GM12878 (cell line): ENCODE measurements around the gene SLC45A1. TPM values are rescaled to one million over a fixed set of nuclear protein-coding genes. Genes with fewer than 3 reads are reported as not detected.

Source experiments
- ATAC-seq: fragments of 200-7000 bp; cut with Tn5 transposase; 3 replicates; pipeline ENCODE4 v1.9.1; 2020; ENCODE audit warnings: mild to moderate bottlenecking, moderate library complexity
- BruUV-seq: library from RNA; stranded (reverse); fragments of 400-500 nt; replicated peaks from 2 replicates; lab custom pipeline; 2021; lab: Mats Ljungman, UMichigan
- CTCF ChIA-PET: fragments of 300-600 bp; sonication (Branson Sonifier 250); formaldehyde crosslinking; extraction: SDS; loops from one replicate; lab custom pipeline; 2021; ENCODE audit warnings: inconsistent platforms; lab: Yijun Ruan, JAX
- POLR2A ChIA-PET: fragments of 350-600 bp; formaldehyde crosslinking; extraction: SDS; loops from one replicate; lab custom pipeline; 2021; ENCODE audit warnings: inconsistent platforms; lab: Charles Lee
- RAD21 ChIA-PET: fragments of 300-600 bp; sonication (Branson Sonifier 250); formaldehyde crosslinking; loops from one replicate; lab custom pipeline; 2023; ENCODE audit warnings: antibody characterized with exemption; ENCODE audit not compliant: unreplicated experiment; lab: Charles Lee
- SMC1A ChIA-PET: fragments of 300-600 bp; sonication (Branson Sonifier 250); formaldehyde crosslinking; loops from one replicate; lab custom pipeline; 2023; ENCODE audit not compliant: unreplicated experiment, uncharacterized antibody; lab: Charles Lee
- DNase-seq: peaks from one replicate; pipeline ENCODE4 v3.0.0-alpha.2; 2011; ENCODE audit warnings: low read depth, low spot score
- FAIRE-seq: peaks from 3 replicates; lab custom pipeline; 2011; peaks lifted over from hg19 to GRCh38; lab: Jason Lieb, UNC
- H2AFZ ChIP-seq: 2 replicates; pipeline ENCODE4 v1.6.0; 2011; ENCODE audit warnings: low read depth, low read length, control low read depth; ENCODE audit not compliant: control insufficient read depth
- H3K27ac ChIP-seq: 2 replicates; pipeline ENCODE4 v1.5.1; 2011; ENCODE audit warnings: control low read depth; ENCODE audit not compliant: control insufficient read depth, insufficient read depth
- H3K27me3 ChIP-seq, 2 experiments: replicated peaks in 1 of 2; 2 replicates each; pipeline versions ENCODE4 v1.6.0 to v1.6.1; 2011; ENCODE audit warnings: low read length in 1 of 2; ENCODE audit not compliant: control insufficient read depth in 2 of 2, insufficient read depth in 2 of 2
- H3K36me3 ChIP-seq, 2 experiments: 2 replicates each; pipeline ENCODE4 v1.5.1; 2011; ENCODE audit warnings: low read length in 1 of 2; ENCODE audit not compliant: control insufficient read depth in 2 of 2, insufficient read depth in 2 of 2
- H3K4me1 ChIP-seq: 2 replicates; pipeline ENCODE4 v1.6.1; 2011; ENCODE audit warnings: mild to moderate bottlenecking, low read length, moderate library complexity, mixed read lengths; ENCODE audit not compliant: control insufficient read depth, insufficient read depth
- H3K4me2 ChIP-seq: 2 replicates; pipeline ENCODE4 v1.6.0; 2011; ENCODE audit warnings: control low read depth; ENCODE audit not compliant: control insufficient read depth, insufficient read depth
- H3K4me3 ChIP-seq: fragments of 200-600 bp; sonication (generic); 2 replicates; pipeline ENCODE4 v1.5.1; 2016
- H3K79me2 ChIP-seq: 2 replicates; pipeline ENCODE4 v1.6.0; 2011; ENCODE audit warnings: low read length; ENCODE audit not compliant: control insufficient read depth, insufficient read depth
- H3K9ac ChIP-seq: 2 replicates; pipeline ENCODE4 v1.8.0; 2011; ENCODE audit warnings: low read length, control low read depth, mixed read lengths; ENCODE audit not compliant: control insufficient read depth, insufficient read depth
- H3K9me3 ChIP-seq: replicated peaks from 3 replicates; pipeline ENCODE4 v1.5.1; 2011; ENCODE audit warnings: mild to moderate bottlenecking, low read length; ENCODE audit not compliant: control insufficient read depth, insufficient read depth
- H4K20me1 ChIP-seq: 2 replicates; pipeline ENCODE4 v1.6.0; 2011; ENCODE audit not compliant: control insufficient read depth, insufficient read depth
- CHD2 ChIP-seq: IDR thresholded peaks from 2 replicates; pipeline ENCODE4 v1.6.1; 2011; ENCODE audit warnings: low read depth, low read length, improper control_type of control experiment, borderline replicate concordance
- GABPA ChIP-seq: IDR thresholded peaks from 2 replicates; pipeline ENCODE4 v1.6.1; 2014; ENCODE audit warnings: antibody characterized with exemption, low read depth, mild to moderate bottlenecking, inconsistent platforms
- KLF5 ChIP-seq: fragments of 450-650 bp; IDR thresholded peaks from 2 replicates; pipeline ENCODE4 v1.6.1; 2014; ENCODE audit warnings: mild to moderate bottlenecking; ENCODE audit not compliant: partially characterized antibody
- NBN ChIP-seq: fragments of 450-650 bp; IDR thresholded peaks from 2 replicates; pipeline ENCODE4 v1.6.1; 2016
- NFIC ChIP-seq: IDR thresholded peaks from 2 replicates; pipeline ENCODE4 v1.6.1; 2012; ENCODE audit warnings: low read depth, mild to moderate bottlenecking, inconsistent platforms, low read length, moderate library complexity
- PAX5 ChIP-seq: IDR thresholded peaks from 2 replicates; pipeline ENCODE4 v1.6.1; 2011; ENCODE audit warnings: low read depth, low read length, borderline replicate concordance
- POLR2AphosphoS2 ChIP-seq: IDR thresholded peaks from 2 replicates; pipeline ENCODE4 v1.6.1; 2011; ENCODE audit warnings: low read depth, mild to moderate bottlenecking, low read length, improper control_type of control experiment, moderate library complexity
- RUNX3 ChIP-seq: IDR thresholded peaks from 2 replicates; pipeline ENCODE4 v1.6.1; 2012; ENCODE audit warnings: low read length, inconsistent platforms
- SMAD1 ChIP-seq: fragments of 450-650 bp; IDR thresholded peaks from 2 replicates; pipeline ENCODE4 v1.6.1; 2018; ENCODE audit warnings: mild to moderate bottlenecking, low read depth; ENCODE audit not compliant: partially characterized antibody
- SMC3 ChIP-seq: IDR thresholded peaks from 2 replicates; pipeline ENCODE4 v1.6.1; 2011; ENCODE audit warnings: low read length, improper control_type of control experiment, borderline replicate concordance
- SRF ChIP-seq, 2 experiments: IDR thresholded peaks; 2 replicates each; pipeline ENCODE4 v1.6.1; 2011; ENCODE audit warnings: low read depth in 2 of 2, low read length in 2 of 2, mild to moderate bottlenecking in 1 of 2, moderate library complexity in 1 of 2
- TCF3 ChIP-seq: IDR thresholded peaks from 2 replicates; pipeline ENCODE4 v1.6.1; 2012; ENCODE audit warnings: low read depth, mild to moderate bottlenecking, low read length, borderline replicate concordance; ENCODE audit not compliant: insufficient read depth
- WRNIP1 ChIP-seq: IDR thresholded peaks from 2 replicates; pipeline ENCODE4 v1.6.1; 2011; ENCODE audit warnings: low read depth, low read length, improper control_type of control experiment, borderline replicate concordance
- ZBED1 ChIP-seq: IDR thresholded peaks from 2 replicates; pipeline ENCODE4 v1.6.1; 2016; ENCODE audit warnings: borderline replicate concordance
- ZNF274 ChIP-seq: IDR thresholded peaks from one replicate; pipeline ENCODE4 v1.8.0; 2011; ENCODE audit not compliant: insufficient read length, insufficient read depth
- WGBS: methylation state at CpG from one replicate; pipeline ENCODE4 v1.1.6; 2016; ENCODE audit warnings: low lambda C conversion rate; ENCODE audit not compliant: insufficient replicate concordance, insufficient coverage; ENCODE audit errors: missing lambda C conversion rate; 5-methylcytosine and 5-hydroxymethylcytosine counted together
- in situ Hi-C: fragments of 300-500 bp; cut with MboI; formaldehyde crosslinking; loops from 9 replicates; pipeline ENCODE4 v1.14.3; 2018; ENCODE audit warnings: mixed read lengths
- intact Hi-C: fragments of 100-400 bp; cut with micrococcal nuclease; formaldehyde crosslinking; loops from one replicate; pipeline ENCODE4 v1.14.2; 2022; ENCODE audit not compliant: unreplicated experiment
- polyA plus RNA-seq, 11 experiments: library from polyadenylated mRNA; depleted of rRNA in 4 of 11; unstranded in 6 of 11; stranded (reverse) in 5 of 11; fragments of >200 nt; fragmentation: Nextera tagmentation in 4 of 11; fragmentation: Illumina TruSeq in 1 of 11; extraction: Ambion mirVana in 4 of 11; extraction: Trizol in 1 of 11; gene quantifications; 1 replicate in 1 of 11; 2 replicates in 10 of 11; pipeline versions ENCODE4 v1.2.1 to v1.2.3, GENCODE V29; 2011 to 2016; ENCODE audit warnings: inconsistent platforms in 2 of 11, missing spikeins in 2 of 11, low read depth in 1 of 11
- total RNA-seq, 4 experiments: library from RNA; depleted of rRNA in 3 of 4; stranded (reverse); fragments of >200 nt in 3 of 4; fragmentation: Illumina TruSeq in 1 of 4; extraction: Trizol in 1 of 4; gene quantifications; 2 replicates each; pipeline versions ENCODE4 v1.2.1 to v1.2.3, GENCODE V29; 2013 to 2021
- TF ChIP-seq, protein P1 (sequence below): fragments of 450-650 bp; IDR thresholded peaks from 2 replicates; pipeline ENCODE4 v1.6.1; 2017; ENCODE audit warnings: borderline replicate concordance
- TF ChIP-seq, protein P2 (sequence below): fragments of 450-650 bp; IDR thresholded peaks from 2 replicates; pipeline ENCODE4 v1.6.1; 2017; ENCODE audit warnings: mild to moderate bottlenecking, moderate library complexity
- TF ChIP-seq, protein P3 (sequence below): IDR thresholded peaks from 2 replicates; pipeline ENCODE4 v1.6.1; 2011; ENCODE audit warnings: mild to moderate bottlenecking, low read depth, low read length, moderate library complexity; ENCODE audit not compliant: insufficient replicate concordance

The SLC45A1 gene
- total and polyA plus RNA-seq, 10 of the 15 experiments (the other 5 are each of a cell fraction or from before 2014, with no cell fraction given), result 0.07 to 0.23 (median 0.13) TPM; not detected in 6

DNA sequence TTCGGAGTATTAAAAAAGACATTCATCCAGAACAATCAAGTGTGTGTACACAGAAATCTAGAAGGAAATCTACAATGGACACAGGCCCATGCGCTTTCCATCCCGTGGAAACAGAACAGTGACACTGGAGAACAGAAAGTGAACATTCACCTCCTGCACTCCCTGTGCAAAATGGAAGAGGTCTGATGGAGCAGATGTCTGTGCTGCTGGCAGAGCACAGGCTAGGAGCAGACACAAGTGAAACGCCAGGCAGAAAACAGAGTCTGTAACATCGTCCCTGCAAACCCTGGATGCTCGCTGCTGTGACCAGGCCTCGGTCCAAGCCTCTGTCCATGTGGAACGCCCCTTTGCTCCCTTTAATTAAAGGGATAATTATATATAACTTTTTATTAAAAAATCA is 36.1 kb downstream of the SLC45A1 start:
- no peaks in the 10 kb centered on the region for H4K20me1 ChIP-seq
- H3K27me3 ChIP-seq, result no peaks in the 10 kb centered on the region
- ChIA-PET POLR2A (no interaction called here), CTCF (interaction anchor here (1.0 kb wide), 1 partner anchor 339 kb away, joined by 3 read pairs; no protein-coding TSS in a partner anchor), SMC1A (no interaction called here), RAD21 (no interaction called here)
- no TSS peak for BruUV-seq
- no peaks in the 10 kb centered on the region for H3K4me1 ChIP-seq
- no peak overlapping the region for H3K4me3 ChIP-seq
- TF ChIP-seq ZBED1, result no peak
- no peak for TF ChIP-seq SMAD1
- TF ChIP-seq POLR2AphosphoS2, result no peak
- TF ChIP-seq SMC3, result no peak
- no peak for TF ChIP-seq RUNX3
- no peak for TF ChIP-seq NBN
- TF ChIP-seq PAX5, result no peak
- no peak for TF ChIP-seq WRNIP1
- TF ChIP-seq, protein P1, sequence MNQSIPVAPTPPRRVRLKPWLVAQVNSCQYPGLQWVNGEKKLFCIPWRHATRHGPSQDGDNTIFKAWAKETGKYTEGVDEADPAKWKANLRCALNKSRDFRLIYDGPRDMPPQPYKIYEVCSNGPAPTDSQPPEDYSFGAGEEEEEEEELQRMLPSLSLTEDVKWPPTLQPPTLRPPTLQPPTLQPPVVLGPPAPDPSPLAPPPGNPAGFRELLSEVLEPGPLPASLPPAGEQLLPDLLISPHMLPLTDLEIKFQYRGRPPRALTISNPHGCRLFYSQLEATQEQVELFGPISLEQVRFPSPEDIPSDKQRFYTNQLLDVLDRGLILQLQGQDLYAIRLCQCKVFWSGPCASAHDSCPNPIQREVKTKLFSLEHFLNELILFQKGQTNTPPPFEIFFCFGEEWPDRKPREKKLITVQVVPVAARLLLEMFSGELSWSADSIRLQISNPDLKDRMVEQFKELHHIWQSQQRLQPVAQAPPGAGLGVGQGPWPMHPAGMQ, result no peak
- TF ChIP-seq NFIC, result no peak
- no peak for TF ChIP-seq CHD2
- no peak for TF ChIP-seq TCF3
- TF ChIP-seq KLF5, result no peak
- TF ChIP-seq, protein P2, sequence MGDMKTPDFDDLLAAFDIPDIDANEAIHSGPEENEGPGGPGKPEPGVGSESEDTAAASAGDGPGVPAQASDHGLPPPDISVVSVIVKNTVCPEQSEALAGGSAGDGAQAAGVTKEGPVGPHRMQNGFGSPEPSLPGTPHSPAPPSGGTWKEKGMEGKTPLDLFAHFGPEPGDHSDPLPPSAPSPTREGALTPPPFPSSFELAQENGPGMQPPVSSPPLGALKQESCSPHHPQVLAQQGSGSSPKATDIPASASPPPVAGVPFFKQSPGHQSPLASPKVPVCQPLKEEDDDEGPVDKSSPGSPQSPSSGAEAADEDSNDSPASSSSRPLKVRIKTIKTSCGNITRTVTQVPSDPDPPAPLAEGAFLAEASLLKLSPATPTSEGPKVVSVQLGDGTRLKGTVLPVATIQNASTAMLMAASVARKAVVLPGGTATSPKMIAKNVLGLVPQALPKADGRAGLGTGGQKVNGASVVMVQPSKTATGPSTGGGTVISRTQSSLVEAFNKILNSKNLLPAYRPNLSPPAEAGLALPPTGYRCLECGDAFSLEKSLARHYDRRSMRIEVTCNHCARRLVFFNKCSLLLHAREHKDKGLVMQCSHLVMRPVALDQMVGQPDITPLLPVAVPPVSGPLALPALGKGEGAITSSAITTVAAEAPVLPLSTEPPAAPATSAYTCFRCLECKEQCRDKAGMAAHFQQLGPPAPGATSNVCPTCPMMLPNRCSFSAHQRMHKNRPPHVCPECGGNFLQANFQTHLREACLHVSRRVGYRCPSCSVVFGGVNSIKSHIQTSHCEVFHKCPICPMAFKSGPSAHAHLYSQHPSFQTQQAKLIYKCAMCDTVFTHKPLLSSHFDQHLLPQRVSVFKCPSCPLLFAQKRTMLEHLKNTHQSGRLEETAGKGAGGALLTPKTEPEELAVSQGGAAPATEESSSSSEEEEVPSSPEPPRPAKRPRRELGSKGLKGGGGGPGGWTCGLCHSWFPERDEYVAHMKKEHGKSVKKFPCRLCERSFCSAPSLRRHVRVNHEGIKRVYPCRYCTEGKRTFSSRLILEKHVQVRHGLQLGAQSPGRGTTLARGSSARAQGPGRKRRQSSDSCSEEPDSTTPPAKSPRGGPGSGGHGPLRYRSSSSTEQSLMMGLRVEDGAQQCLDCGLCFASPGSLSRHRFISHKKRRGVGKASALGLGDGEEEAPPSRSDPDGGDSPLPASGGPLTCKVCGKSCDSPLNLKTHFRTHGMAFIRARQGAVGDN, result no peak
- TF ChIP-seq GABPA, result no peak
- no peak for TF ChIP-seq ZNF274
- no peak for TF ChIP-seq SRF (IDR thresholded peaks at IDR 0.05; ENCODE audit: low read depth in 2 of 2, low read length in 2 of 2)
- TF ChIP-seq, protein P3, sequence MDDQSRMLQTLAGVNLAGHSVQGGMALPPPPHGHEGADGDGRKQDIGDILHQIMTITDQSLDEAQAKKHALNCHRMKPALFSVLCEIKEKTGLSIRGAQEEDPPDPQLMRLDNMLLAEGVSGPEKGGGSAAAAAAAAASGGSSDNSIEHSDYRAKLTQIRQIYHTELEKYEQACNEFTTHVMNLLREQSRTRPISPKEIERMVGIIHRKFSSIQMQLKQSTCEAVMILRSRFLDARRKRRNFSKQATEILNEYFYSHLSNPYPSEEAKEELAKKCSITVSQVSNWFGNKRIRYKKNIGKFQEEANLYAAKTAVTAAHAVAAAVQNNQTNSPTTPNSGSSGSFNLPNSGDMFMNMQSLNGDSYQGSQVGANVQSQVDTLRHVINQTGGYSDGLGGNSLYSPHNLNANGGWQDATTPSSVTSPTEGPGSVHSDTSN, result no peak
- no peaks in the 10 kb centered on the region for H3K79me2 ChIP-seq
- H3K9me3 ChIP-seq, result no peaks in the 10 kb centered on the region
- DNase-seq (no peak), ATAC-seq (no peak), FAIRE-seq (no peak)
- in situ Hi-C loops, result no loop called here
- H3K36me3 ChIP-seq, result peaks cover 16 to 41% of the 10 kb centered on the region in 2 experiments
- intact Hi-C loops, result no loop called here
- 94% methylated on average over 8 of the region's 8 CpGs for WGBS
- no peak overlapping the region for H3K4me2 ChIP-seq
- H2AFZ ChIP-seq, result no peak overlapping the region
- no peak overlapping the region for H3K27ac ChIP-seq
- no peak overlapping the region for H3K9ac ChIP-seq
